Measurements from ENCODE around the gene CDC26. TPM values are rescaled to one million over a fixed set of nuclear protein-coding genes. Genes with fewer than 3 reads are reported as not detected.
A peak's percentile ranks its signal among the peaks of the same experiment; 100 is the strongest.
"Not testable (repeated sequence)": the region's sequence is repeated elsewhere in the genome, so short reads cannot be mapped to it uniquely, and the experiment has no call there.

The CDC26 gene
- total RNA-seq, 1 donor from 2014 or later: 17.0 TPM

- no peak for DNase-seq
Measured at GRCh38 chr9:113238202-113238858, 37.0 kb downstream of the CDC26 start.

GRCh38 chr9:113237026-113237425, 38.3 kb downstream of the CDC26 start:
- no peak for DNase-seq

DNA sequence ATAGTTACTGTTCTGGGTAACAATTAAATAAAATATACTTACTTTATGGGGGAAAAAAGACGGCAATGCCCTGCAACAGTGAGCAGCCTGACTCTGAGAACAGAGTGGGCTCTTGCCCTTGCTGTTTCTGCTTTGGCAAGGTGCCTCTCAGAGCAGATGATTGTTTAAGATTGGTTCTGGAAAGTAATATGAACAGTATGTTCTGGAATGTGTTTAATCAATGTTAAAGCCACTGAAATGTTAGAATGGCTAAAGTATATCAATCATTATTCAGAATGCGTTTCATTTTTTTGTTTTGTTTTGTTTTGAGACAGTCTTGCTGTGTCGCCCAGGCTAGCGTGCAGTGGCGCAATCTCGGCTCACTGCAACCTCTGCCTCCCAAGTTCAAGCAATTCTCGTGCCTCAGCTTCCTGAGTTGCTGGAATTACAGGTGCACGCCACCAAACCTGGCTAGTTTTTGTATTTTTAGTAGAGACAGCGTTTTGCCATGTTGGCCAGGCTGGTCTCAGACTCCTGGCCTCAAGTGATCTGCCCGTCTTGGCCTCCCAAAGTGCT, 39.6 kb downstream of the CDC26 start:
- not testable (repeated sequence) for DNase-seq

- no peak for DNase-seq
Measured at GRCh38 chr9:113231701-113232100, 43.7 kb downstream of the CDC26 start.

GRCh38 chr9:113228130-113228665, 47.2 kb downstream of the CDC26 start:
- no peak for DNase-seq

GRCh38 chr9:113227436-113227835, 47.9 kb downstream of the CDC26 start:
- DNase-seq: no peak

GRCh38 chr9:113223963-113224362, 51.4 kb downstream of the CDC26 start:
- DNase-seq: no peak

DNA sequence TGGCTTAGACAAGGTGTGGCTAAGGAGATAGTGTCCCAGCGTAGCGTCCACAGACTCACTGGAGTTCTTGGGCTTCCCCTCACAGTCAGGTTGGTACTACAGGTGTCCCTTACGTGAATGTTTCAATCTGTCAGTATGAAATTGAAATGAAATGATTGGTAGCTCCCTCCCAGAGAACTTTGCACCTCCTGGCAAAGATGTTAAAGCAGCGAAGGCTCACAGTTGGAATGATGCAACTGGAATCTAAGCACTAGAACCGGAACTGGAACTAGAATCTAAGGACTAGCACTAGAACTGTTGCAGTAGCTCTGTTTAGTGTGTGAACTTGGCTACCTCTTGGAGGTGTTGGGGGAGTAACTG, 52.9 kb downstream of the CDC26 start:
- DNase-seq: no peak

GRCh38 chr9:113221800-113222481, 53.4 kb downstream of the CDC26 start:
- DNase-seq: no peak

GRCh38 chr9:113221003-113221799, 54.2 kb downstream of the CDC26 start, which contains the start of the genes FKBP15 and SLC31A1:
Gene FKBP15, minus strand, starts transcription at chr9:113221277. Its CDS starts 34 bp downstream, at chr9:113221243.
Gene SLC31A1, plus strand, starts transcription at chr9:113221544. Its CDS starts 34,605 bp downstream, at chr9:113256149.
- DNase-seq: peak; percentile 99

- no peak for DNase-seq
Measured at GRCh38 chr9:113220467-113221002, 54.8 kb downstream of the CDC26 start.

DNA sequence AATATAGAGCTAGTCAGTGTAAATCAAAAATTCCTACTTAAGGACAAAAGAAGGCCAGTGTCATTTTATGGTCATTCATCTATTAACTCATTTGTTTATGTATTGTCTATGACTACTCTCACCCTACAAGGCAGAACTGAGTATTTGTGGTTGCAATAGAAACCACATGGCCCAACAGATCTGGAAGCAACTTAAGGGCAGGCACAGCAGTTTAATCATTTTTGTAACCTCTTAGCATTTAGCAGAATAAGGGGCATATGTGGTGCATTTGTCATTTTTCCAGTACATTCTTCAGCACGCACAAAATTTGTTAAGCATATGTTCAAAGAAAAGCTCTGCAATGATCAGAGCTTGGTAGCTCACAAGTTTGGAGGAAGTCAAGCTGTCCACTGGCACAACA, 55.4 kb downstream of the CDC26 start:
- DNase-seq: no peak

DNA sequence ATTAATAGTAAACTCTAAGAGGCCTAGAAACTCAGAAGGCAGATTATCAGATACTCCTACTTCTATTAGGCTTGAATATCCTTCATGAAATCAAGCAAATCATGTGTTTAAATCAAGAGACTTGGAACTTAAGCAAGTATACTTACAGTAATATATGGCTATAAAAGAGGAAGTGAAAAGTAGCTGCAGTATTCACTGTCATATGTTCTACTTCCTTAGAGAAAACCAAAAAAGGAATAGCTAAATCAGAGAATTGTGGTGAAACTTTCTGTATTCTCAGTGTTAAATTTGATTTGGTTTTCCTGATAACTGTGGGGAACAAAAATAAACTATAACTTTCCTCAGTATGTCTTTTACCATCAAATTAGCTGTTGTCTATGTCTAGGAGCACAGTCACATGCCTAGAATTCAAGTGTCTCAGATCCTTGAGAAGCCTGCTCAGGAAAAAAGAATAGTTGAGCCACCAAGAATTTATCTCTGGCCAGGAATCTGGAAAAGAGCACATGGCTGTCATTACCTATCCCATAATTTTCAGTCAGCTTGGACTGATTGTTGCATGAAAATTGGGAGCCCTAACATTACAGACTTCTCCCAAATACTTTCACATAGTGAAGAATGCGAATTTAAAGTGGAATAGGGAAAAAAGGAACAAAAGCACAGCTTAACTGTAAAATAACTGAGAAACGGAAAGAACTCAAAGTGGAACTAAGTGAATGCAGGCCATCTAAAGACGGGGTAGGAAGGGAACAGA, 56.0 kb downstream of the CDC26 start:
- DNase-seq: no peak

Other genes starting within 250 kb of the CDC26 start
- gene ZFP37, start 218.8 kb downstream of the CDC26 start, total RNA-seq: 27.8 TPM
- gene SLC31A2, start 124.6 kb downstream of the CDC26 start, total RNA-seq: 10.5 TPM
- gene FKBP15, start 54.3 kb downstream of the CDC26 start, total RNA-seq: 22.3 TPM
- gene SLC31A1, start 54.0 kb downstream of the CDC26 start, total RNA-seq: 7.6 TPM
- 23.7 TPM for gene PRPF4, start 86 bp upstream of the CDC26 start, total RNA-seq
- gene RNF183, start 27.8 kb upstream of the CDC26 start, total RNA-seq: not detected
- gene WDR31, start 64.7 kb upstream of the CDC26 start, total RNA-seq: 1.7 TPM
- gene BSPRY, start 74.0 kb upstream of the CDC26 start, total RNA-seq: not detected
- 5.6 TPM for gene HDHD3, start 101.4 kb upstream of the CDC26 start, total RNA-seq
- 12.0 TPM for gene ALAD, start 125.7 kb upstream of the CDC26 start, total RNA-seq
- gene POLE3, start 135.1 kb upstream of the CDC26 start, total RNA-seq: 34.2 TPM
- 0.62 TPM for gene C9orf43, start 135.2 kb upstream of the CDC26 start, total RNA-seq
- 12.8 TPM for gene RGS3, start 188.2 kb upstream of the CDC26 start, total RNA-seq

Measured in occipital lobe (tissue), 2 donors.